Activated T-cell treated with anti-CD3 and anti-CD28 coated beads for 48 hours (primary cell): Measurements from ENCODE around the gene PPARG.
A peak's percentile ranks its signal among the peaks of the same experiment; 100 is the strongest.
"Not testable (repeated sequence)": the region's sequence is repeated elsewhere in the genome, so short reads cannot be mapped to it uniquely, and the experiment has no call there.

Experiments
- DNase-seq: peaks from one replicate; pipeline ENCODE4 v3.0.0-alpha.2; 2020; ENCODE audit warnings: low read depth

PPARG gene

GRCh38 chr3:12464181-12464580 is 175.3 kb downstream of the PPARG start:
- no peak for DNase-seq

DNA sequence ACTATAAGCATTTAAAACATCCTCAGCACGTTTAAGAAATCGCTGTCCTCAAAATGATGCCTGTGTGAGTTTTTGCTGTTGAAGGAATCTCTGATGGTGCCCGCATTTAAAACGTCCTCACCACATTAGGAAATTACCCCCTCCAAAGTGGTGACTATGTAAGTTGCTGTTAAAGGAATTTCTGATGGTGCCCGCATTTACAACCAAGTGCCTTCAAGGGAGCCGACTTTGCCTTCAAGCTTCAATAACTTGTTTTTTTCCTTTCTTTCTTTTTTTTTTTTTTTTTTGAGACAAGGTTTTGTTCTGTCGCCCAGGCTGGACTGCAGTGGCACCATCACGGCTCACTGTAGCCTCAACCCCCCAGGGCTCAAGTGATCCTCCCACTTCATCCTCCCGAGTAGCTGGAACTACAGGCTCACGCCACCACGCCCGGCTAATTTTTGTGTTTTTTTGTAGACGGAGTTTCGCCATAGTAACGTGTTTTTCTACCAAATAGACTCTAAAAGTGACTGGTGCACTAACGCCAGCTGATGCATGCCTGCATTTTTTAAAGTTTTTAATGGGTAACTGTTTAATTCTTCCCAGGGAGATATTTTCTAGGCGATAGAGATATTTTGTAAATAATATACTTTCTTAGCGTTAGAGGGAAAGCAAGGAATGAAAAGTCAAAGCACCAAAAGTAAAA is 176.4 kb downstream of the PPARG start:
- no peak for DNase-seq

DNA sequence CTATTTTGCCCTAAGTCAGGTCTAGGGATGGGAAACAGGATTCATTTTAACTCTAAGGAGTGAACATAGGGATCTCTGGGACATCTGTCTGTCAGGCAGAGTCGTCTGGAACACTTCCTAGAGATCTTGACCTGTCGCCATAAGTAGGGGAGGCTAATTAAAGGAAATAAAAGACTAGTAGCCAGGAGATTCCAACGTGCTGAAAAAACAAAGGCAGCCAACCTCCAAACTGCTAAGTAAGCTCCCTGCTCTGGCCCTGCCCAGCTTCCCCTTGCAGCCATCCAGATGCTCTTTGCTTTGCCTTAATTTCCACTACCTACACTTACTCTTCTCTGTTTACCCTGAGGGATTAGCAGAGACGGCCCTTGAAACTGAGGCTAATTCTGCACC is 177.0 kb downstream of the PPARG start:
- DNase-seq: no peak

DNA sequence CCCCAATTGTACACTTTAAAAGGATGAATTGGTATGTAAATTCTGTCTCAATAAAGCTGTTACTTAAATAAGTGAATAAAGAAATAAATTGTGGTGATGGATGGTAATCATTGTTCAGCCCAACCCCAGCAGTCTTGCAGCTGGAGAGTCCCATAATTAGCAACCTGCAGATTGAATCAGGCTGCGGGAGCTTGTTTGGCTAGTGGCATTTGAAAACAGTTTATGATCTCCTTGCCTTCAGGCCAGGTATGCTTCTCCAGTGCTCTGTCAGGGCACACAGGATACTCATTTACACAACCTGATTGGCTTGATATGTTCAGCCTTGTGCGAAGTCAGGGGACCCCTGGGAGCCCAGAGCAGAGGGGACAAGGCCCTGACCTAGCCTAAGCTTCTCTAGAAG is 178.9 kb downstream of the PPARG start:
- no peak for DNase-seq

DNA sequence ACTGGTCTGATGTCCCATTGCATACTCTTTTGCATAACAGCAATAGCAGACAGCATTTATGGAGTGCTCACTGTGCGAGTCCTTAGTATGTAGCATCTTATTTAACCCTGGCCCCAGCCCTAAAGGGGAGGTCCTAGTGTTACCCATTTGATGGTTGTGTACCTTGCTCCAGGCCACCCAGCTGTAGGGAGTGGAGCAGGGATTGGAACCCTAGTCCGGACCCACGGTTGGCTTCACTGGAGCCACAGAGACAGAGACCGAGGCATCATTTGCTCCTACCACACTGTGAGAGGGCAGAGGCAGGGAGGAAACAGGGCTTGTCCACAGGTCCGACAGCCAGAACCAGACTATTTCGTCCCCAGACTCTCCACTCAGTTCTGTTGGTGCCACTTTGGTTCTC is 179.4 kb downstream of the PPARG start:
- DNase-seq: no peak

DNA sequence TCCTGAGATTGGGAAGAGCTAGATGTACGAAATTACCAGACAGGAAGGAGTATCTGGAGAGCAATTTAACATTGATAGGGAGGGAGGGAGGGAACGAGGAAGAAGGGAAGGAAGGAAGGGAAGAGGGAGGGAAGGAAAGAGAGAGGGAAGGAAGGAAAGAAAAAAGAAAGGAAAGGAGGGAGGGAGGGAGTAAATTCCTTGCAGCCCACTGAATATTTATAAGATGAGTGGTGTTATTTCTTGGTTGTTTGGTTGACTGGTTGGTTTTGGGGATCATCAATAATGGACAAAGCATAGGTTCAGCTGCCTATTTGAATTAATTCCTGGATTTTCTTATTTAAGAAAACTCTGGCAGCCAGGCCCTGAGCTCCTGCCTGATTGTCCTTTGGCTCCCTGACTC is 179.9 kb downstream of the PPARG start:
- no peak for DNase-seq

GRCh38 chr3:12469222-12469621 is 180.4 kb downstream of the PPARG start:
- DNase-seq: not testable (repeated sequence)

DNA sequence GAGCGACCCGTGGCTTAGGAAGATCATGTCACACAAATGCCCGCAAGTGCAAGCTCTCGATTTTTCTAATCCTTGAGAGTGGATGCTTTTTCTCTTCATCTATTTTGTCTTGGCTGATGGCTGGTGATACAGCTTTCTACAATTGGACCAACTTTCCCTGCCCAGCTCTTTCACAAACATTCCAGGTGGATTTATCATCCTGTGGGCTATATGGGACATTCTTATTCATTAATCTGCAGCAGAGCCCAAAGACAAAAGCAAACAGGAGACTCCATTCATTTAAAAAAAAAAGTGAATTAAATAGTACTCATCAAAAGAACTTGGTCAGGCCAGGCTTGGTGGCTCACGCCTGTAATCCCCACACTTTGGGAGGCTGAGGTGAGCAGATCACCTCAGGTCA is 181.2 kb downstream of the PPARG start:
- no peak for DNase-seq

GRCh38 chr3:12470680-12471079 is 181.8 kb downstream of the PPARG start:
- no peak for DNase-seq

- DNase-seq: peak; percentile 62
Measured at GRCh38 chr3:12471241-12471640, 182.4 kb downstream of the PPARG start.

DNA sequence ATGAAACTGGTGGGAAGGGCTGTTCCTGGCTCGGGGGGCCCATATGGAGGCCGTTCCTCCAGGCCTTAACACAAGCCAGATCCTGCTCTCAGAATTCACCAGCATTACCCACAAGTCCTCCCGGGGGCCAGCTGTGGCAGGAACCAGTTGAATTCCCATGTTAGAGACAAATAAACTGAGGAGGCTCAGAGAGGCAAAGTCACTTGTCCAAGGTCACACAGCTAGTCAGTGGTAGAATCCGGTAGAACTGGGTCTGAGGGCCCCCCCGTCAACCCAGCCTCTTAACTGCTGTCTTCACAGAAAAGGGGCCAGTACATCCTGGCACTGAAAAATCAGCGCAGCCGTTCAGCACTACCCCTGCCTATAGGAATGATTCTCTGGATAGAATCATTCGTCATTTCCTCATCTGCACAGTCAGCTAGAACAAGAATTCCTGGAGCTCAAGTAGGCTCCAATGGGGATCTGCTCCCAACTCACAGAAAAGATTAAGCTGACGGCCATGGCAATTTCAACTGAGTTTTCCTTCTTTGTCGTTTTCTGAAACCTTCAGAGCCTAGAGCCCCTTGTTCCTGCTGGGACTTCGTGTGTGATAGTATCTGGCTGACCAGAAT is 183.2 kb downstream of the PPARG start:
- DNase-seq: no peak

DNA sequence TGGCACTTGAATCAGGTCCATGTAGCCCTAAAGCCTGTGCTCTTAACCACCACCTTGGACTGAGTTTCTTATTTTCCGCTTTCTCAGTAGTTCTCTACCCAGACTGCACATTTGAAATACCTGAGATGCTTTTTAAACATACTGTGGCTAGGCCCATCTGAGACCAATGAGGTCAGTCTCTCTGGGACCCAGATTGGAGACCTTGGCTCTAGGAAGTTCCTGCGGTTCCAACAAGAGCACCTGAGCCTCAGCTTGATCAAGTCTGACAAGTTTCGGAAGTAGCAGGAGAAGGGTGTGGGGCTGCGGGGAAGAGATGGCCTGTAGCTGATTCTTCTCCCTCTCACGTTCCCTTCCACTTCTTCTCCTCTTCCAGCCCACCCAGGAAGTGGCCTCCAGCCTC is 183.9 kb downstream of the PPARG start:
- DNase-seq: no peak

DNA sequence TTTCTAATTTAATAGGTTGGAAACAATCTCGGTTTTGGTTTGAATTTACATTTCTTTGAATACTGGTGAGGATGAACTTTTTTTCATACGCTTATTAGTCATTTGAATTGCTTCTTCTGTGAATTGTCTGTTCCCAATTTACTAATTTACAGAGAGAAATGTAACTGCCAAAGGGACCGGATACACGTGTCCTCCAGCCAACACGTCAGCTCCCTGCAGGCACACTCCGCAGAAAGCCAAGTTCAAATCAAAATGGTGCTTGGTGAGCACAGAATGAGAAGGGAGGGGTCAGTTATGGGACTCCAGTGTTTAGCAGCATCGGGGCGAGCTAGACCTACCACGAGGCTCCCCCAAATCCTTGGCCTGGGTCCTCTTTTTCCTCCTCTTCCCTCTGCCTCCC is 184.6 kb downstream of the PPARG start:
- no peak for DNase-seq

- DNase-seq: no peak
Measured at GRCh38 chr3:12476238-12476897, 187.5 kb downstream of the PPARG start.

DNA sequence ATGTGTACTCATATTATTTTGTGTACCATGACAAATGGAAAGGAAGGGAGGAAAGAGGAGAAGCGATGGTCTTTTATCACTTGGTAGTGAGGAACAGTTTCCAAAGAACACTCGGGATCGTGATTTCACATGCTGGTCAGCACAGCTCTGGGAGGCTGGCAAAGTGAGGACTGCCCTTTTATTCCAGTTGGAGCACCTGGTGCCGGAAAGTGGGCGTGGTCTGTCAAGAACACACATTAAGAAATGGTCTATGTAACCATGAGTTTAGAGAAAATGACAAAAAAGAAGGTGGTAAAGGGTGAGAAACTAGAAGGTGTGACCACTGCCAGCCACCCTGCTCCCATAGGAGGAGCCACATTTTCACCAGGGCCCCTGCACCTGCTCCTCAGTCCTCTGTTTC is 188.4 kb downstream of the PPARG start:
- no peak for DNase-seq

- no peak for DNase-seq
Measured at GRCh38 chr3:12478326-12478725, 189.5 kb downstream of the PPARG start.

DNA sequence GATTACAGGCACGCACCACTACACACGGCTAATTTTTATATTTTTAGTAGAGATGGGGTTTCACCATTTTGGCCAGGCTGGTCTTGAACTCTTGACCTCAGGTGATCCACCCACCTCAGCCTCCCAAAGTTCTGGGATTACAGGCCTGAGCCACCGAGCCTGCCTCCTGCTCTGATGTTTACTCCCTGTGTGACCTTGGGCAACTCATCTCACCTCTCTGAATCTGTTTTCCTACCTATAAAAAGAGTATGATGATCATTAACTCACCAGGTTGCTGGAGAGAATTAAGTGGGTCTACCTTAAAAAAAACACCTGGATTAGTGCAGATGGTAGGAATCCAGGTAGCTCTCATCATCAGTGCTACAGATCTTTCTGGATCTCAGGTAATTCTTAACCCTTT is 190.3 kb downstream of the PPARG start:
- not testable (repeated sequence) for DNase-seq

- DNase-seq: no peak
Measured at GRCh38 chr3:12479919-12480427, 191.1 kb downstream of the PPARG start.

DNA sequence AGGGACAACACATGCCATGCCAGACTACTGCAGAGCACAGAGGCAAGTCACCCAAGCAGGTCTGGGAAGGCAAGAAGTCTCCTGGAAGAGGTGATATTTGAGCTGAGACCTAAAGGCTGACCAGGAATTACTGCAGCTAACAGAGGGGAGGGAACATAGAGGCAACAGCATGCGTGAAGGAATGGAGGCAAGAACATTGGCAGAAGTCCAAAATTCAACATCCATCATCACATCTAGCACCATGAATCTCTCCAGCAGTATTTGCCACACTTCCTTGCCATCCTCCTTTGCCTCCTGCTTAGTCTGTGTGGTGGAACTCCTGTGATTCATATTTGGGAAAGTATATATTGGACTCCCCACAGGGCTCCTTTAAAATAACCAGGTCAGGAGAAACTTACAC is 194.5 kb downstream of the PPARG start:
- no peak for DNase-seq

DNA sequence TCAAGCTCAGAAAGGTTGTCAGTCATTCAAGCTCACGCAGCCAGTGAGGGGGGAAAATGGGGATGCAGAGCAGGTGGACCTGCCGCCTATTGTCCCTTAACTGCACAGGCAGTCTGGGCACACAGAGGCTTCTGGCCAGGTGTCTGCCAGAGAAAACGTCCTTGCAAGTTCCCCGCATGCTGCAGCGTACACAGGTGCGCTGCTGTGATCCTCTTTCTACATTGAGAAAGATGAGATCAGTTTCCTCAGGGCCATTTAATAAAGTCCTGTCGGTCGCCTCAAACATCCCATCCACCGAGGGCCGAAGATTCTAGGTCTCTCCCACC is 195.0 kb downstream of the PPARG start:
- no peak for DNase-seq
